ENCODE results near the gene ACACA.

GRCh38 chr17:37206299-37206698, 200.3 kb downstream of the ACACA start:
- TF ChIP-seq CTCF (conservative IDR thresholded peaks at IDR 0.05; ENCODE audit: low read length) (no peak), EZH2phosphoT487 (IDR thresholded peaks at IDR 0.05; ENCODE audit: borderline replicate concordance) (no peak)

All from Loucy (cell line).